GM19397 (cell line): ENCODE measurements around the gene ANKRD30A.
"Not testable (repeated sequence)": the region's sequence is repeated elsewhere in the genome, so short reads cannot be mapped to it uniquely, and the experiment has no call there.

Experiments
- ATAC-seq: cut with Tn5 transposase; IDR thresholded peaks from one replicate; pipeline ENCODE4 v1.9.1; 2021; ENCODE audit warnings: mild to moderate bottlenecking, moderate library complexity; ENCODE audit not compliant: unreplicated experiment

The ANKRD30A gene, protein sequence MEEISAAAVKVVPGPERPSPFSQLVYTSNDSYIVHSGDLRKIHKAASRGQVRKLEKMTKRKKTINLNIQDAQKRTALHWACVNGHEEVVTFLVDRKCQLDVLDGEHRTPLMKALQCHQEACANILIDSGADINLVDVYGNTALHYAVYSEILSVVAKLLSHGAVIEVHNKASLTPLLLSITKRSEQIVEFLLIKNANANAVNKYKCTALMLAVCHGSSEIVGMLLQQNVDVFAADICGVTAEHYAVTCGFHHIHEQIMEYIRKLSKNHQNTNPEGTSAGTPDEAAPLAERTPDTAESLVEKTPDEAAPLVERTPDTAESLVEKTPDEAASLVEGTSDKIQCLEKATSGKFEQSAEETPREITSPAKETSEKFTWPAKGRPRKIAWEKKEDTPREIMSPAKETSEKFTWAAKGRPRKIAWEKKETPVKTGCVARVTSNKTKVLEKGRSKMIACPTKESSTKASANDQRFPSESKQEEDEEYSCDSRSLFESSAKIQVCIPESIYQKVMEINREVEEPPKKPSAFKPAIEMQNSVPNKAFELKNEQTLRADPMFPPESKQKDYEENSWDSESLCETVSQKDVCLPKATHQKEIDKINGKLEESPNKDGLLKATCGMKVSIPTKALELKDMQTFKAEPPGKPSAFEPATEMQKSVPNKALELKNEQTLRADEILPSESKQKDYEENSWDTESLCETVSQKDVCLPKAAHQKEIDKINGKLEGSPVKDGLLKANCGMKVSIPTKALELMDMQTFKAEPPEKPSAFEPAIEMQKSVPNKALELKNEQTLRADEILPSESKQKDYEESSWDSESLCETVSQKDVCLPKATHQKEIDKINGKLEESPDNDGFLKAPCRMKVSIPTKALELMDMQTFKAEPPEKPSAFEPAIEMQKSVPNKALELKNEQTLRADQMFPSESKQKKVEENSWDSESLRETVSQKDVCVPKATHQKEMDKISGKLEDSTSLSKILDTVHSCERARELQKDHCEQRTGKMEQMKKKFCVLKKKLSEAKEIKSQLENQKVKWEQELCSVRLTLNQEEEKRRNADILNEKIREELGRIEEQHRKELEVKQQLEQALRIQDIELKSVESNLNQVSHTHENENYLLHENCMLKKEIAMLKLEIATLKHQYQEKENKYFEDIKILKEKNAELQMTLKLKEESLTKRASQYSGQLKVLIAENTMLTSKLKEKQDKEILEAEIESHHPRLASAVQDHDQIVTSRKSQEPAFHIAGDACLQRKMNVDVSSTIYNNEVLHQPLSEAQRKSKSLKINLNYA (N-terminal part only)

DNA sequence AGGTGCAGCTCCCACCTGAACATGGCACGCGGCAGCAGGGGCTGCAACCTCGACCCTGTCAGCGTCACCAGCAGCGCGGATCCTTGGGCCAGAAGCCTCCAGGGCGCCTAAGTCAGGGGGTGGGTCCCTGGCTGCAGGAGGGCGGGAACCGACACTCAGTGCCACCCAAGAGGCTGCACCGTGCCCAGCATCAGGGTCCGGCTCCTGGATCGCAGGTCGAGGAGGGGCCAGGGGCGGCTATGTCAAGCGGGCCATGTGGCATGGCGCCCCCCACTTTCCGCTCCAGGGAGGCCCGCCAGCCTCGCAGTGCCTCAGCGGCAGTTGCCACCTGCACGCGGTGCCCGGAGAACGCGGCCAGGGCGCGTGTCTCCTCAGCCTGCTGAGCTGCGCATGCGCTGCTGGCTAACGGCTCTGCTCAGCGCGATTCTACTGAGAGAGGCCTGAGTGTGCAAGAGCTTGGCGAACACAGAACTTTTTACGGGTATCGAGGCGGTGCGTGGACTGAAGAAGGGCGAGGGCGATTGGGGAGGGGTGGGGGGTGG is at the start of gene ANKRD30A:
ANKRD30A (plus strand) TSS at position 408 of the 542 bp plus-strand sequence. CDS start 190 bp downstream, outside the sequence.
- no peak for ATAC-seq

DNA sequence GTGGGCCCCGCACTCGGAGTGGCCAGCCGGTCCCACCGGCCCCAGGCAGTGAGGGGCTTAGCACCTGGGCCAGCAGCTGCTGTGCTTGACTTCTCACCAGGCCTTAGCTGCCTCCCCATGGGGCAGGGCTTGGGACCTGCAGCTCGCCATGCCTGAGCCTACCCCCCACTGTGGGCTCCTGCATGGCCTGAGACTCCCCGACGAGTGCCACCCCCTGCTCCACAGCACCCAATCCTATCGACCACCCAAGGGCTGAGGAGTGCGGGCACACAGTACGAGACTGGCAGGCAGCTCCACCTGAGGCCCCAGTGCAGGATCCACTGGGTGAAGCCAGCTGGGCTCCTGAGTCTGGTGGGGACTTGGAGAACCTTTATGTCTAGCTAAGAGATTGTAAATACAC is 49.3 kb upstream of the ANKRD30A start:
- not testable (repeated sequence) for ATAC-seq

DNA sequence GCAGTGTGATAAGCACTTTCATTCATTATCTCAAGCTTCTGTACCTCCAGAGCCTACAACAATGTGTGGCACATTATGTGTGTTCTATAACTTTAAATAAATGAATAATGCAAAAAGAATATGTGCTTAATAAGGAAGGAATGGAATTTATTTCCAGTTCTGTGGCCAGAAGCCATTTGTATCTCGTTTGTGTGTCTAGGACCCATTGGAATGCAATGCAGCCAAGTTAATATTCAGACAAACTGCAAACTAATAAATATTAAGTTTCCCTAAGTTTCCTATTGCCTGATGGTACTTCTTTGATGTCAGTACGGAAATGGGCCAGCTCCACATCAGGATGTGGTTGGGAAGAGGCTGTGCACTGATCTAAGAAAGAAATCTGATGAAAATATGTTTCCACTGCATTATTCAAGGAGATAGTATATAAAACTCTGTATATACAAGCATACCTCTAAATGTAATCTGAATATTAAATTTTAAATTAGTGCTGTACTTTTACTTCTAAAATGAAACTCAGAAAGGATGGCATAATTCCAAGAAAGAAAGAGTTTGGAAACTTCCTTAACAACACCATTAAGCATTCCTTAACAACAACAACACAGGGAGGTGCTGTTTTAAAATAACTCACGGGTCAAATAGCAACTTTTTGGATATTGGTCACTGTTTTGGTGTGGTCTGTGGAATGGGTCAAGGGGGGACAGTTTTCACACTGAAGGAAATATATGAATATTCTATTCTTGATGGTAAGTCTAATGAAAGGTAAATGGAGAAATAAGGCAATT is 29.4 kb upstream of the ANKRD30A start:
- no peak for ATAC-seq

DNA sequence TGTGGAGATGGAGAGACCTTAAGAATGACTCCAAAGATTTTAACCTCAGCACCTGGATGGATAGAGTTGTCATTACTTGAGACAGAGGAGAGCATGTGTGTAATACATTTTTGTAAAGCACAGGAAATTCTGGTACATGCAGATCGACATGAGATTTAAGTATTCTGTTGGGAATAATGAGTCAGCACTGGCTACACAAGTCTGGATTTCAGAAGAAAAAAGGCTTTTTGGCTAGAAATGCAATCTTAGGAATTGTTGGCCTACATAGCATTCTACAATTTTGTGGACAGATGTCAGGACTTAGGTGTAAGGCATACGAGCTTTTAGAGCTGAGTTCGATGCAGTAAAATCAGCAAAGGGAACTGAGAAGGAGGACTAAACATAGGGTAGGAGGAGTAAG is 24.1 kb upstream of the ANKRD30A start:
- no peak for ATAC-seq

DNA sequence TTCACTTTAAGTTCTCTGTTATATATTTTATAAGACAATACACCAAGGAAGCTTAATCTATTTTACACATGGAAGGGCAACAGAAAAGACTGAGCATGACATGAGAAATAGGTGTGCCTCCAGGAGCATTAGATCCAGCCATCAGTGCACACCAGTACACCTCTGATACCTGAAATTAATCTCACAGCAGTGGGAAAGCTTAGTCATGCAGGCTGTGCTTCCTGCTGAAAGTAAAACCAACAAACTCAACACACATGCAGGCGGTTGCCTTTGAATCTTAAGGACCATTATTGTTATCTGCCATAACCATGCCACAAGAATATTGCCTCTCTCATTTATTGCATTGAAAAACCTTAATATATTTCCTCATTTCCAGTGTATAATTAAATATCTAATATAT is 16.4 kb upstream of the ANKRD30A start:
- ATAC-seq, result no peak

DNA sequence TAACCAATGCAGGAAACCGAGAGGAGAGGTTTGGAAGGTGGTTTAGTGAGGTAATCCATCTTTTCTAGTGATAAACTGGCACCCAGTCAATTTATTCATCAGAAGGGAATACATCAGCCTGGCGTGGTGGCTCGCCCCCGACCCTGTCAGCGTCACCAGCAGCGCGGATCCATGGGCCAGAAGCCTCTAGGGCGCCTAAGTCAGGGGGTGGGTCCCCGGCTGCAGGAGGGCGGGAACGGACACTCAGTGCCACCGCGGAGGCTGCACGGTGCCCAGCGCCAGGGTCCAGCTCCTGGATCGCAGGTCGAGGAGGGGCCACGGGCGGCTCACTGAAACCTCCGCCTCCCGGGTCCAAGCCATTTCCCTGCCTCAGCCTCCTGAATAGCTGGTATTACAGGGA is 866 bp upstream of the ANKRD30A start:
- no peak for ATAC-seq

DNA sequence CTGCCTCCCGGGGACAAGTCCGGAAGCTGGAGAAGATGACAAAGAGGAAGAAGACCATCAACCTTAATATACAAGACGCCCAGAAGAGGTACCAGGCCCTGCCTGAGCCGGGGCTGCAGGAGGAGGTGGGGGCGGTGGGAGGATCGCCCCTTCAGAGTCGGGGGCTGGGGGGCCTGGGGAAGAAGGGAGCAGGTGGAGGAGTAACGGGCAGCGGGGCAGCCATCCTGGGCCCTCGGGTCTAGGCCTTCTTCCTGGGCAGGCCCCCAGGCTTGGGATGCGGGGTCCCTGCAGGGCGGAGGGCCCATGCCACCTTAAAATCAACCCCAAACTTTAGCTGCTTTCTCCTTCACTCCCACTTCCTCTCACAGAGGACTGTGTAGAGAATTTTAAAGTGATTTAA is 523 bp downstream of the ANKRD30A start:
- ATAC-seq, result no peak

DNA sequence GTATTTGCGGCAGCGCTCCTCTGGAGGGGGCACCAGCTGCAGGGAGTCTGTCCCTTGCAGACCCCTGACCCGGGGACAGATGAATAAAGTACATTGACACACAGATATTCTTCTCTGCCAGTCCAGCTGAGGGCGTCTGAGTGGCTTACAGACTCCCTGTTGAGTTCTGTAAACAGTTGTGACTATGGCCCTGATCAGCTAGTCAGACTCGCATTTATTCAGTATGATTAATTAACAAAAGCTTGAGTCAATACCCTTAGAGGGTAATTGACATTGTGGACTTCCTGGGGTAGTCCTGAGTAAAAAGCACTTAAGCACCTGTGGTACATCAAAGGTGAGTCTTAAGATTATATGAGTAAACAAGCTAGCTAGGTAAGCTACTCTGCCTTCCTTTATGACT is 21.0 kb downstream of the ANKRD30A start:
- ATAC-seq, result no peak

DNA sequence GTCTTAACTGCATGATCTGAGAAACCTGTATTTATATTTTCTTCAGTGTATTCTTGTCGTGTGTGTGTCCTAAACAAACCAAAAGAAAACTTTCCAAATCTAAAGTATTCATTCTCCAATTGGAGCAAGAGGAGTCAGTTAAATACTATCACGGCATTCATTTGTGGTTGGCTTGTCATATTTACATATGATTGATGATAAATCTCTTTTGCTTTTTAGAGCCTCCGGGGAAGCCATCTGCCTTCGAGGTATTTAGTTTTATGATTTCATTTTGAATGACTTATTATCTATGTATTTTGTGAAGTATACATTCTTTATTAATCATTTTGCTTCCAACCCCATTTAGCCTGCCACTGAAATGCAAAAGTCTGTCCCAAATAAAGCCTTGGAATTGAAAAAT is 37.0 kb downstream of the ANKRD30A start:
- ATAC-seq, result not testable (repeated sequence)

DNA sequence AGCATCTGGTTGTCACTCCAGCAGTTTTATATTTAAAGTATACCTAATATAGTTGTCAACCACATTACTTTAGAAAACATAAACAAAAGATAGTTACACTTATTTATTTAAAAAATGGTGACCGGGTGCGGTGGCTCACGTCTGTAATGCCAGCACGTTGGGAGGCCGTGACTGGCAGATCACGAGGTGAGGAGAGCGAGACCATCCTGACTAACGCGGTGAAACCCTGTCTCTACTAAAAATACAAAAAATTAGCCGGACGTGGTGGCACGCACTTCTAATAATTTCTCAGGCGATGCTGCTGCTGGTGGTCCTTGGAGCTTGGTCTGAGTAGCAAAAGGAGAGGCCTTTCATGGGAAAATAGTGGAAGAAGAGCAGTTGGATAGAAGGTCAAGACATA is 46.5 kb downstream of the ANKRD30A start:
- ATAC-seq, result not testable (repeated sequence)

DNA sequence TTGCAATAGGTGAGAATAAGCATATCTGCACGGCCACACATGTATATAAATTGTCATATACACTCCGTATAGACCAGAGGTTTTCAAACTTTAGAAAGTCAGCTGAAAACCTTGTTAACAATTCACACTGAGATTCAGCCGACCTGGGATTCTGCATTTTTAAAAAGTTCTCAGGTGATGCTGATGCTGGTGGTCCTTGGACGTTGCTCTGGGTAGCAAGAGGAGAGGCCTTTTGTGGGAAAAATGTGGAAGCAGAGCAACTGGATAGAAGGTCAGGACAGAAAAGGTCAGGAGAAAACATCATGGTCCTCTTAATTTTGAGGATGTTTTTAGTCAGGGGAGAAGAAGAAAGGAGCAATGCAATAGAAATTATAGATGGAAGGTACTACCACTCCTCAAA is 52.9 kb downstream of the ANKRD30A start:
- not testable (repeated sequence) for ATAC-seq

DNA sequence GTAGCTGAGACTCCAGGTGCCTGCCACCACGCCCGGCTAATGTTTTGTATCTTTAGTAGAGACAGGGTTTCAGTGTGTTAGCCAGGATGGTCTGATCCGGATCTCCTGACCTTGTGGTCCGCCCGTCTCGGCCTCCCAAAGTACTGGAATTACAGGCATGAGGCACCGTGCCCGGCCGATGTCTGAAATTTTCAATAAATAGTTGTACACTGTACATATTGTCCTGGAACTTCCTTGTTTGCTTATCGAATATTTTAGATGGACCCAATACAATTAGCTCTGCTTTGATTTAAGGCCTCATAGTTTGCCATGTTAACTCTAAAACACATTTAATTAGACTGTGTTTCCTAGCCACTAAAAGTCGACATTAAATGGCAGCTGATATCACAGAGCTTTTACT is 57.3 kb downstream of the ANKRD30A start:
- ATAC-seq, result not testable (repeated sequence)

DNA sequence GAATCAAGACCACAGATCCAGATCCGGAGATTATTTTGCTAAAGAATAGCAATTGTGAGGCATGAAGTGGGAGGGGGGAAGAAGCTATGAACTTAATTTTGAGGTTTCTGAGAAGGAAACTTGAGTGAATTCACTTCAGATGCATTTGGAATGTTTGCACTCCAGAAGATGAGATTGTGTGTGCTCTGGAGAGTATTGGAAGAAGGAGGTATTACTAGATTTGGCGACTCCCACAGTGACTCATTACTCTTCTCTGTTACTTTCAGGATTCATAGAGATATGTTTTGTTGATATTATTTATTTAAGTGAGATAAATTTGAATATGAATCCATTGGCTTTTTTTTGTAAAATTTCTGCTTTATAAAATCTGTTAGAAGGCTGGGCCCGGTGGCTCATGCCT is 80.7 kb downstream of the ANKRD30A start:
- ATAC-seq, result no peak

DNA sequence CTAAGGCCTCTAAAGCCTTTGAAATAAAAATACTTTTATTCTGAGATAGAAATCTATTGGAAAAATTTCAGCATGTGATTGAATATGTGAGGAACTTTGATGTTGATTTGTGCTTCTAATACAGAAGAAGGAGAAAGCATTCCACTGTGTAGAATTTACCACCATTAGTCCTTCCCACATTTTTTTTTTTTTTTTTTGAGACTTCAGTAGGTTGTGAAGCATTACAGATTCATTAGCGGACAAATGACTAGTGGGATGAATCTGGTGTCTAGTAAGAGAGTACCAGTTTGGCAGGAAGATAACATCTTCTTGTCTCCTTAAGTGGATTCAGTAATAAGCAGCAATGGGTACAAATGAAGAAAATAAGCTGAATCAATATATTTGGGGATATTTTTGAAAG is 95.5 kb downstream of the ANKRD30A start:
- ATAC-seq, result no peak

DNA sequence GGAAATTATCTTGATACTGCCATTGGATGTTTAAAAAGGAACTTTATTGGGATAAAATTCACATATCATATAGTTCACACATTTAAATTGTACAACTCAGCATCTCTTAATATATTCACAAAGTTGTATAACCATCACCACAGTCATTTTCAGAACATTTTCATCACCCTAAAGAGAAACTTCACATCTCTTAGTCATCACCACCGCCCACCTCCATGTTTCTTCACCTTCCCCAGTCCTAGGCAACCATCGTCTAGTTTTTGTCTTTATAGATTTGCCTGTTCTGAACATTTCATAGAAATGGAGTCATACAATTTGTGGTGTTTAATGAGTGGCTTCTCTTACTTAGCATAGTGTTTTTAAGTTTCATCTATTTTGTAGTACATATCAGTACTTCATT is 96.6 kb downstream of the ANKRD30A start:
- ATAC-seq, result no peak

DNA sequence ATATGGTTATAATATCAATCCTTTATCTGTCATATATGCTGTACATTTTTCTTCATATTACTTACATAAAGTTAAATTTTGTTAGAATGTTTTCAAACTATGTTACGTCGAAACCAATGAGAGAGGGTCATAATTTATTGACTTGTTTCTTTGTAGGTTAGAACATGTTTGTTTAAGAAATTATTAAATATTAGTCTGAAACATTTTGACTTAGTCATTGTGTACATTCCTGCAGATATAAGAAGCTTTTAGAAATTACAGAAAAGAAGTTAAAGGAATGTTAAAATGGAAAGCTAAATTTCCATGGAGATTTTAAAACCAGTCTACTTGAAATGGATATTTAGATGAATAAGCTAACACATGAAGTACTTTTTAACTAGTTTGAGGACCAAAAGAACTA is 99.8 kb downstream of the ANKRD30A start:
- ATAC-seq, result no peak

DNA sequence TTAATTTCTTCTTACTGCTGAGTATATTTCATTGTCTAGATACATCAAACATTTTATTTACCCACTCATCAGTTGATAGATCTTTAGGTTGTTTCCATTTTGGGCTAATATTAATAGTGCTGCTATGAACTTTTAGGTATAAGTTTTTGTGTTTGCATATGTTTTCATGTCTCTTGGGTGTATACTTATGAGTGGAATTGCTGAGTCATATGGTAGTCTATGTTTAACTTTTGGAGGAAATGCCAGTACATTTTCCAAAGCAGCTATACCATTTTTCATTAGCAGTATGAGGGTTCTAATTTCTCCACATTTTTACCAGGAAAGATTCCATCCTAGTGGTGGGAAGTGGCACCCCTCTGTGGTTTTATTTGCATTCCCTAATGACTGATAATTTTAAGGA is 101.1 kb downstream of the ANKRD30A start:
- ATAC-seq, result no peak

DNA sequence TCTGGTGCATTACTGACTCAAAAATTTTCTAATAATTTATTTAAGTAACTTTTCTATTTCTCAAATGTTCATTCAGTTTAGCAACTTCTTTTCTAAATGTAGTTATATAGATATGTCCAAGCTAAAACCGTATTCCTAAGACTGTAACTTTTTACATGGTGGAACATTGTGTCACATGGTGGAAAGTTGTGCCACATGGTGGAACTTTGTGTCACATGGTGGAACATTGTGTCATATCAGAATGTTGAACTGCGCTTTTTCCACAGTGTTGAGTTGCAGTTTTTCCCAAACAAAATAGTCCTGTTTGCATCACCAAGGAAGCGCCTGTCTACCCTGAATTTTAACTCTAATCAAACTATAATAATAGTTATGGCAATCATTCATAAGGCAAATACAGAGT is 109.3 kb downstream of the ANKRD30A start:
- ATAC-seq, result no peak

DNA sequence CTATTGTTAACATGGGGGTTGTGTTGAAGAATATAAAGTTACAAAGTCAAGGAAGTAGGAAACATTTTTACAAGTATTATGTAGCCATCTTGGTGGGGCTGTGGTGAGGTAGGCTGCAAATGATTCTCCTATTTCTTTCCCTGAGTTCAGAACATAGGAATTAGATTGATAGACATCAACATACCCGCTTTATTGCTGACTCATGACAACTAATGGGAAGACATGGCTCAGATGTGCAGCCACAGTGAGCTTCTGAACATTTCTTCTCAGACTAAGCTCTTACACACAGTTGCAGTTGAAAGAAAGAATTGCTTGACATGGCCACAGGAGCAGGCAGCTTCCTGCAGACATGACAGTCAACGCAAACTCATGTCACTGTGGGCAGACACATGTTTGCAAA is 110.7 kb downstream of the ANKRD30A start:
- no peak for ATAC-seq

DNA sequence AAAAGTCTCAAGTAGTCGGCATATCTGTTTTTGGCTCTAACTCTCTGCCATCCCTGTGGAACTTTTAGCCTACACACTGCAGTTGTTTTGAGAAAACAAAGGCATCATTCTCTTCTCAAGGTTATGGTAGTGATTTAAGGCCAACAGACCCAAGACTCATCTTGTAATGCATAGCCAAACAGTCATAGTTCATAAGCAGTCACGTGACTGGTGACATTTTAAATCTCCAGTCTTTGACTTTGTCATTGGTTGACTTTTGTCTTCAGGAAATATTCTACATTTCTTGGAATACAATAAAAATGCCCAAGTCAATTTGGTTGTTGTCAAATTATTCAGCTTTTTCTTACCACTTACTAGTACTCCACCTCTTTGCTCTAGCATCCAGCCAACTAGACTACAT is 114.8 kb downstream of the ANKRD30A start:
- no peak for ATAC-seq
